GM21390 (cell line): ENCODE measurements around the gene STOML1.

Source experiments
- ATAC-seq: cut with Tn5 transposase; IDR thresholded peaks from one replicate; pipeline ENCODE4 v1.9.1; 2021; ENCODE audit not compliant: unreplicated experiment

Gene STOML1

GRCh38 chr15:73932381-73933191, 59.5 kb downstream of the STOML1 start:
- no peak for ATAC-seq

- no peak for ATAC-seq
These were observed 60.7 kb downstream of the STOML1 start for GRCh38 chr15:73931441-73931840.

GRCh38 chr15:73930790-73931281, 61.3 kb downstream of the STOML1 start:
- no peak for ATAC-seq

- no peak for ATAC-seq
These were observed 61.7 kb downstream of the STOML1 start for GRCh38 chr15:73930371-73930770.

- ATAC-seq: no peak
These were observed 63.0 kb downstream of the STOML1 start for GRCh38 chr15:73928971-73929627.
